GM21423 (cell line): Measurements from ENCODE around the gene TOMM40.
A peak's percentile ranks its signal among the peaks of the same experiment; 100 is the strongest.
"Not testable (repeated sequence)": the region's sequence is repeated elsewhere in the genome, so short reads cannot be mapped to it uniquely, and the experiment has no call there.

Experiments used
- ATAC-seq: cut with Tn5 transposase; IDR thresholded peaks from one replicate; pipeline ENCODE4 v1.9.1; 2021; ENCODE audit warnings: mild to moderate bottlenecking, moderate library complexity; ENCODE audit not compliant: unreplicated experiment

Gene TOMM40

DNA sequence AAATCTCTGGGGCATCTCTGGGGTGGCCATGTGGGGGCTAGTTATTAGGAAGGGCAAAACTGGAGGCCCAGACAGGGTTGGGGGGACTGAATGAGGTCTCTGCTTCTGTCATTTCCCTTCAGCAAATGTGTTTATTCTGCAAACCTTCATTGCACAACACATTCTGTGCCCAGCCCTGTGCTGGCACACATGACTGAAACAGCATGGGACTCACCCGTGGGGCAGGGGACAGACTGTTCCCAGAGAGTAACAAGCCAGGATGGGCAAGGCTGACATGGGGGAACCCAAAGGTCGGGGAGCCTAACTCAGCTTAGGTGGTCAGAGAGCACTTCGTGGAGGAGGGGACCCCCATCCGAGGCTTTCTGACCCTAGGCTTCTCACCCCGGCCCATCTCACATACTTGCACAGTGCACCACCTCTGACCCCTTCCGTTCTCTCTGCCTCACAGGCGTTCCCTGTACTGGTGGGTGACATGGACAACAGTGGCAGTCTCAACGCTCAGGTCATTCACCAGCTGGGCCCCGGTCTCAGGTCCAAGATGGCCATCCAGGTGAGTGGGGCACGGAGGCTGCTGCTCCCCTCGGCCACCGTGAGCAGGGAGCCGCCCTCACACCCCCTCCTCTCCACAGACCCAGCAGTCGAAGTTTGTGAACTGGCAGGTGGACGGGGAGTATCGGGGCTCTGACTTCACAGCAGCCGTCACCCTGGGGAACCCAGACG, 2.4 kb downstream of the TOMM40 start:
- ATAC-seq, result no peak

DNA sequence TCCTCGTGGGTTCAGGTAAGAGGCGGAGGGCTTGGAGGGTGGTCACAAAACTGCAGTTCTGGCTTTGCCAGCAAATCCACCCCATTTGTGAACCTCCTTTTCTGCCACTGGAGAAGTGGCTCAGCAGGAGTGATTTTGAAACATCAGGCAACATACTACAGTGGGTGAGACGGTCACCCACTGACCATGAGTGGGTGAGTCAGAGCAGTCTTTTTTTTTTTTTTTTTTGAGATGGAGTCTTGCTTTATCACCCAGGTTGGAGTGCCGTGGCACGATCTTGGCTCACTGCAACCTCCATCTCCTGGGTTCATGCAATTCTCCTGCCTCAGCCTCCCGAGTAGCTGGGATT, 3.0 kb downstream of the TOMM40 start:
- no peak for ATAC-seq

GRCh38 chr19:44894946-44895345, 3.9 kb downstream of the TOMM40 start:
- no peak for ATAC-seq

DNA sequence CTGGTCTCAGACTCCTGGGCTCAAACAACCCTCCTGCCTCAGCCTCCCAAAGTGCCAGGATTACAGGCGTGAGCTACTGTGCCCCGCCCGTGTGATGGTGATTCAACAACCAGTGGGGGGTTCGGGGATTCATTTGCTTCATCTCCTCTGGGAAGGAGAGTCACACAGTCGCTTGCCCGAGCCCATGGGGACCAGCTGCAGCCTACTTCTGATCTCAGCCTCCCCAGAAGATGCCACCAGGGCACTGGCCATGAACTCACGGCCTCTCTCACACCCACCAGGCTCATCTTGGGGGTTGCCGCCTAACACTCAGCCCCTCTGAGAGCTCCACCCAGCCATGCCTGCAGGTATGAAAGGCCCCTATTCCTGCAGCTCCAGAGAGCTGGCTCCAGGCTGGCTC, 6.8 kb downstream of the TOMM40 start:
- ATAC-seq, result no peak

DNA sequence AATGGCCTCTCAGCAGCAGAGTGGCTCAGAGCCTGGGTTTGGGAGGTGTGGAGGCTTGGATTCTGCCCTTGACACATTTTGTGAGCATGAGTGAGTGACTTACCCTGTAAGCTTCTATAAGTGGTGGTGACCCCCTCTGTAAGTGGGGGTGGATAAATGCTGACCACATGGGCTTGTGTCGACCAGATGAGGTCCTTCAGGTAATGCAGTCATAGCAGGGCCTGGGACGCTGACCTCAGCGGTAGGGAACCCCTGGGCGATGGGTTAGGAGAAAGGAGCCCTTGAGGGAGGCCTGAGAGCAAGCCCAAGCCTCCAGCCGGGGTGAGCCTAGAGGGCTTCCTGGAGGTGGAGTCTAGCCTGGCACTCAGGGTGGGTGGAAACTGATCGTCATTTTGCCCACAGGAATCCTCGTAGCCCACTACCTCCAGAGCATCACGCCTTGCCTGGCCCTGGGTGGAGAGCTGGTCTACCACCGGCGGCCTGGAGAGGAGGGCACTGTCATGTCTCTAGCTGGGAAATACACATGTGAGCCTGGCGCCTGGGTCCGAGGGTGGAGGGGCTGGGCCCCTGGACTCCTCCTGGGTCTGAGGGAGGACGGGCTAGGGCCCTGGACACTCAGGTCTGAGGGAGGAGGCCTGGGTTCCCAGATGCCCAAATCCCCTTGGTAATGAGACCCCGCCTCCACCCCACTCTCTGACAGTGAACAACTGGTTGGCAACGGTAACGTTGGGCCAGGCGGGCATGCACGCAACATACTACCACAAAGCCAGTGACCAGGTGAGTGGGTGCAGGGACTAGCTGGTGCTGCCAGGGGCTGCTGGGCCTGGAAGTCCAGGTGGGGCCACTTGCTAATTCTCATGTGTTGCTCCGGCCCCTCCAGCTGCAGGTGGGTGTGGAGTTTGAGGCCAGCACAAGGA, 9.5 kb downstream of the TOMM40 start:
- ATAC-seq, result no peak

DNA sequence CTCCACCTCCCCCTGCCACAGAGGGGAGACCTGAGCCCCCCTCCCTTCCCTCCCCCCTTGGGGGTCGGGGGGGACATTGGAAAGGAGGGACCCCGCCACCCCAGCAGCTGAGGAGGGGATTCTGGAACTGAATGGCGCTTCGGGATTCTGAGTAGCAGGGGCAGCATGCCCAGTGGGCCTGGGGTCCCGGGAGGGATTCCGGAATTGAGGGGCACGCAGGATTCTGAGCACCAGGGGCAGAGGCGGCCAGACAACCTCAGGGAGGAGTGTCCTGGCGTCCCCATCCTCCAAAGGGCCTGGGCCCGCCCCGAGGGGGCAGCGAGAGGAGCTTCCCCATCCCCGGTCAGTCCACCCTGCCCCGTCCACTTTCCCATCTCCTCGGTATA, 12.2 kb downstream of the TOMM40 start:
- no peak for ATAC-seq

DNA sequence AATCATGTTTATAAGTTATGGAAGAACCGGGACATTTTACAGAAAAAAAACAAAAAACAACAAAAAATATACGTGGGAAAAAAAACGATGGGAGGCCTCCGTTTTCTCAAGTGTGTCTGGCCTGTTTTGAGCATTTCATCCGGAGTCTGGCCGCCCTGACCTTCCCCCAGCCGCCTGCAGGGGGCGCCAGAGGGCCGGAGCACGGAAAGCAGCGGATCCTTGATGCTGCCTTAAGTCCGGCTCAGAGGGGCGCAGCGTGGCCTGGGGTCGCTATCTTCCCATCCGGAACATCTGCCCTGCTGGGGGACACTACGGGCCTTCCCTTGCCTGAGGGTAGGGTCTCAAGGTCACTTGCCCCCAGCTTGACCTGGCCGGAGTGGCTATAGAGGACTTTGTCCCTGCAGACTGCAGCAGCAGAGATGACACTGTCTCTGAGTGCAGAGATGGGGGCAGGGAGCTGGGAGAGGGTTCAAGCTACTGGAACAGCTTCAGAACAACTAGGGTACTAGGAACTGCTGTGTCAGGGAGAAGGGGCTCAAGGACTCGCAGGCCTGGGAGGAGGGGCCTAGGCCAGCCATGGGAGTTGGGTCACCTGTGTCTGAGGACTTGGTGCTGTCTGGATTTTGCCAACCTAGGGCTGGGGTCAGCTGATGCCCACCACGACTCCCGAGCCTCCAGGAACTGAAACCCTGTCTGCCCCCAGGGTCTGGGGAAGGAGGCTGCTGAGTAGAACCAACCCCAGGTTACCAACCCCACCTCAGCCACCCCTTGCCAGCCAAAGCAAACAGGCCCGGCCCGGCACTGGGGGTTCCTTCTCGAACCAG, 12.8 kb downstream of the TOMM40 start:
- ATAC-seq, result no peak

DNA sequence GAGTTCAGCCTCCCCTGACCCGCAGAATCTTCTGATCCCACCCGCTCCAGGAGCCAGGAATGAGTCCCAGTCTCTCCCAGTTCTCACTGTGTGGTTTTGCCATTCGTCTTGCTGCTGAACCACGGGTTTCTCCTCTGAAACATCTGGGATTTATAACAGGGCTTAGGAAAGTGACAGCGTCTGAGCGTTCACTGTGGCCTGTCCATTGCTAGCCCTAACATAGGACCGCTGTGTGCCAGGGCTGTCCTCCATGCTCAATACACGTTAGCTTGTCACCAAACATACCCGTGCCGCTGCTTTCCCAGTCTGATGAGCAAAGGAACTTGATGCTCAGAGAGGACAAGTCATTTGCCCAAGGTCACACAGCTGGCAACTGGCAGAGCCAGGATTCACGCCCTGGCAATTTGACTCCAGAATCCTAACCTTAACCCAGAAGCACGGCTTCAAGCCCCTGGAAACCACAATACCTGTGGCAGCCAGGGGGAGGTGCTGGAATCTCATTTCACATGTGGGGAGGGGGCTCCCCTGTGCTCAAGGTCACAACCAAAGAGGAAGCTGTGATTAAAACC, 13.5 kb downstream of the TOMM40 start:
- ATAC-seq, result no peak

DNA sequence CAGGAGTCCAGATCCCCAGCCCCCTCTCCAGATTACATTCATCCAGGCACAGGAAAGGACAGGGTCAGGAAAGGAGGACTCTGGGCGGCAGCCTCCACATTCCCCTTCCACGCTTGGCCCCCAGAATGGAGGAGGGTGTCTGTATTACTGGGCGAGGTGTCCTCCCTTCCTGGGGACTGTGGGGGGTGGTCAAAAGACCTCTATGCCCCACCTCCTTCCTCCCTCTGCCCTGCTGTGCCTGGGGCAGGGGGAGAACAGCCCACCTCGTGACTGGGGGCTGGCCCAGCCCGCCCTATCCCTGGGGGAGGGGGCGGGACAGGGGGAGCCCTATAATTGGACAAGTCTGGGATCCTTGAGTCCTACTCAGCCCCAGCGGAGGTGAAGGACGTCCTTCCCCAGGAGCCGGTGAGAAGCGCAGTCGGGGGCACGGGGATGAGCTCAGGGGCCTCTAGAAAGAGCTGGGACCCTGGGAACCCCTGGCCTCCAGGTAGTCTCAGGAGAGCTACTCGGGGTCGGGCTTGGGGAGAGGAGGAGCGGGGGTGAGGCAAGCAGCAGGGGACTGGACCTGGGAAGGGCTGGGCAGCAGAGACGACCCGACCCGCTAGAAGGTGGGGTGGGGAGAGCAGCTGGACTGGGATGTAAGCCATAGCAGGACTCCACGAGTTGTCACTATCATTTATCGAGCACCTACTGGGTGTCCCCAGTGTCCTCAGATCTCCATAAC, 14.5 kb downstream of the TOMM40 start, which contains the start of gene APOE:
APOE (plus strand) TSS at position 360 of the 724 bp plus-strand sequence. CDS start 829 bp downstream, outside the sequence.
- no peak for ATAC-seq

DNA sequence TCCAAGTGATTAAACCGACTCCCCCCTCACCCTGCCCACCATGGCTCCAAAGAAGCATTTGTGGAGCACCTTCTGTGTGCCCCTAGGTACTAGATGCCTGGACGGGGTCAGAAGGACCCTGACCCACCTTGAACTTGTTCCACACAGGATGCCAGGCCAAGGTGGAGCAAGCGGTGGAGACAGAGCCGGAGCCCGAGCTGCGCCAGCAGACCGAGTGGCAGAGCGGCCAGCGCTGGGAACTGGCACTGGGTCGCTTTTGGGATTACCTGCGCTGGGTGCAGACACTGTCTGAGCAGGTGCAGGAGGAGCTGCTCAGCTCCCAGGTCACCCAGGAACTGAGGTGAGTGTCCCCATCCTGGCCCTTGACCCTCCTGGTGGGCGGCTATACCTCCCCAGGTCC, 16.6 kb downstream of the TOMM40 start:
- no peak for ATAC-seq

DNA sequence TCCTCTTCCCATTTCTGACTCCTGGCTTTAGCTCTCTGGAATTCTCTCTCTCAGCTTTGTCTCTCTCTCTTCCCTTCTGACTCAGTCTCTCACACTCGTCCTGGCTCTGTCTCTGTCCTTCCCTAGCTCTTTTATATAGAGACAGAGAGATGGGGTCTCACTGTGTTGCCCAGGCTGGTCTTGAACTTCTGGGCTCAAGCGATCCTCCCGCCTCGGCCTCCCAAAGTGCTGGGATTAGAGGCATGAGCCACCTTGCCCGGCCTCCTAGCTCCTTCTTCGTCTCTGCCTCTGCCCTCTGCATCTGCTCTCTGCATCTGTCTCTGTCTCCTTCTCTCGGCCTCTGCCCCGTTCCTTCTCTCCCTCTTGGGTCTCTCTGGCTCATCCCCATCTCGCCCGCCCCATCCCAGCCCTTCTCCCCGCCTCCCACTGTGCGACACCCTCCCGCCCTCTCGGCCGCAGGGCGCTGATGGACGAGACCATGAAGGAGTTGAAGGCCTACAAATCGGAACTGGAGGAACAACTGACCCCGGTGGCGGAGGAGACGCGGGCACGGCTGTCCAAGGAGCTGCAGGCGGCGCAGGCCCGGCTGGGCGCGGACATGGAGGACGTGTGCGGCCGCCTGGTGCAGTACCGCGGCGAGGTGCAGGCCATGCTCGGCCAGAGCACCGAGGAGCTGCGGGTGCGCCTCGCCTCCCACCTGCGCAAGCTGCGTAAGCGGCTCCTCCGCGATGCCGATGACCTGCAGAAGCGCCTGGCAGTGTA, 17.2 kb downstream of the TOMM40 start:
- no peak for ATAC-seq

GRCh38 chr19:44908836-44909261, 17.8 kb downstream of the TOMM40 start:
- ATAC-seq, result no peak

DNA sequence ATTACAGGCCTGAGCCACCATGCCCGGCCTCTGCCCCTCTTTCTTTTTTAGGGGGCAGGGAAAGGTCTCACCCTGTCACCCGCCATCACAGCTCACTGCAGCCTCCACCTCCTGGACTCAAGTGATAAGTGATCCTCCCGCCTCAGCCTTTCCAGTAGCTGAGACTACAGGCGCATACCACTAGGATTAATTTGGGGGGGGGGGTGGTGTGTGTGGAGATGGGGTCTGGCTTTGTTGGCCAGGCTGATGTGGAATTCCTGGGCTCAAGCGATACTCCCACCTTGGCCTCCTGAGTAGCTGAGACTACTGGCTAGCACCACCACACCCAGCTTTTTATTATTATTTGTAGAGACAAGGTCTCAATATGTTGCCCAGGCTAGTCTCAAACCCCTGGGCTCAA, 18.7 kb downstream of the TOMM40 start:
- no peak for ATAC-seq

- not testable (repeated sequence) for ATAC-seq
Observed at GRCh38 chr19:44911896-44912295, 20.8 kb downstream of the TOMM40 start.

GRCh38 chr19:44912854-44913253, 21.8 kb downstream of the TOMM40 start:
- ATAC-seq, result no peak

DNA sequence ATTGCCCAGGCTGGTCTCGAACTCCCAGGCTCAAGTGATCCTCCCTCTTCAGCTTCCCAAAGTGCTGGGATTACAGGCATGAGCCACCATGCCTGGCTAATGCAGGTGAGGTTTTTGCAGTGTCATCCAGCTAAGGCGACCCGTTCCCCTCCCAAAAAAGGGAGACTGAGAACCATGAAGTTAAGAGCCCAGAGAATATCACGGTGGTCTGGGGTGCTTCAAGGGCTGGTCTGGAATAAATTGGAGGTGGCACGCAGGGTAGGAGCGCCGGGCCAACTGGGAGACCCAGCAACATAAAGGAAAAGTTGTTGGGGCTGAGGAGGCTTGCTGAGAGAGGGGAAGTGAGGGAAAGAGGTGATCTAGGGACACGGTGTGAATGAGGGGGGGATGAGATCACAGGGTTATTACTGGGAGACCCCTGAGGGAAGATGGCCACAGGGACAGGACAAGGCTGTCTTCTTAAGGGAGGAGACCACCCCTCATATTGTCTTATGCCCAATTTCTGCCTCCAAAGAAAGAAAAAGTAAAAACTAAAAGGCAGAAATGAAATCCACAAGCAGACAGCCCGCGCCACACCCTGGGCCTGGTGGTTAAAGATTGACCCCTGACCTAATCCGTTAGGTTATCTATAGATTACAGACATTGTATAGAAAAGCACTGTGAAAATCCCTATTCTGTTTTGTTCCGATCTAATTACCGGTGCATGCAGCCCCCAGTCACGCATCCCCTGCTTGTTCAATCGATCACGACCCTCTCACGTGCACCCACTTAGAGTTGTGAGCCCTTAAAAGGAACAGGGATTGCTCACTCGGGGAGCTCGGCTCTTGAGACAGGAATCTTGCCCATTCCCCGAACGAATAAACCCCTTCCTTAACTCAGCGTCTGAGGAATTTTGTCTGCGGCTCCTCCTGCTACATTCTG, 22.7 kb downstream of the TOMM40 start:
- ATAC-seq, result not testable (repeated sequence)

DNA sequence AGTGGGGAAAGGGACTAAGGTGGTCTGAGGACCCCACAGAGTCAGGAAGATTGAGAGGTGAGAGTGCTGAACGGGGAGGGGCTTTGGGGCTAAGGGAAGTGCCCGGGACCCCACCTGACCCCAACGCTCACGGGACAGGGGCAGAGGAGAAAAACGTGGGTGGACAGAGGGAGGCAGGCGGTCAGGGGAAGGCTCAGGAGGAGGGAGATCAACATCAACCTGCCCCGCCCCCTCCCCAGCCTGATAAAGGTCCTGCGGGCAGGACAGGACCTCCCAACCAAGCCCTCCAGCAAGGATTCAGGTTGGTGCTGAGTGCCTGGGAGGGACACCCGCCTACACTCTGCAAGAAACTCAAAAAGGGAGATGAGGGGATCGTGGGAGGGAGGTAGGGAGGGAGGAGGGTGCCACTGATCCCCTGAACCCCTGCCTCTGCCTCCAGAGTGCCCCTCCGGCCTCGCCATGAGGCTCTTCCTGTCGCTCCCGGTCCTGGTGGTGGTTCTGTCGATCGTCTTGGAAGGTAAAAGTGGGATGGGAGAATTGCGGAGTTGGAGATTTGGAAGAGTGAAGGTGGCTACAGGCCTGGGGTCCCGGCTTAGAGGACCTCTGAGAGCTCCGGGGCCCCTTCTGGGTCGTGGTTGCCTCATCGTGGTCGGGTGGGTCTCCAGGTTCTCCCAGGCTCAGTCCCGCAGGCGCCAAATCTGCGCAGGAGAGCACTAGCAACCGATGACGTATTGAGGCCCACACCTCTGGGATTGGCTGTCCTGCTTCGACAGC, 23.6 kb downstream of the TOMM40 start, which contains the start of gene APOC1:
APOC1 (plus strand) TSS at position 176 of the 774 bp plus-strand sequence; CDS start at position 460, 284 bp downstream.
- peak; percentile 88 for ATAC-seq
